BJ (cell line): ENCODE data around the gene KLHL6. TPM values are rescaled to one million over a fixed set of nuclear protein-coding genes. Genes with fewer than 3 reads are reported as not detected.

Experiments used
- CTCF ChIA-PET: fragments of 350-600 bp; formaldehyde crosslinking; extraction: SDS; loops from one replicate; lab custom pipeline; 2021; ENCODE audit warnings: antibody characterized with exemption, inconsistent platforms; lab: Yijun Ruan, JAX
- POLR2A ChIA-PET: fragments of 300-600 bp; sonication (Branson Sonifier 250); formaldehyde crosslinking; extraction: SDS; loops from one replicate; lab custom pipeline; 2021; ENCODE audit warnings: antibody characterized with exemption; lab: Charles Lee
- DNase-seq: peaks from one replicate; pipeline ENCODE4 v3.0.0-alpha.2; 2011; ENCODE audit warnings: low read depth
- H3K27me3 ChIP-seq: 2 replicates; pipeline ENCODE4 v1.6.0; 2011; ENCODE audit warnings: low read length; ENCODE audit not compliant: control insufficient read depth, insufficient read depth
- H3K36me3 ChIP-seq: 2 replicates; pipeline ENCODE4 v1.5.1; 2011; ENCODE audit warnings: low read length; ENCODE audit not compliant: control insufficient read depth, insufficient read depth
- H3K4me3 ChIP-seq: 2 replicates; pipeline ENCODE4 v1.5.1; 2011; ENCODE audit warnings: low read depth, mild to moderate bottlenecking, control low read depth, low read length
- polyA plus RNA-seq: library from polyadenylated mRNA; depleted of rRNA; stranded (reverse); fragments of >200 nt; gene quantifications from 2 replicates; pipeline ENCODE4 v1.2.3, GENCODE V29; 2011
- TF ChIP-seq, protein P1 (sequence below): IDR thresholded peaks from 2 replicates; pipeline ENCODE4 v1.5.1; 2011; ENCODE audit warnings: low read depth, mild to moderate bottlenecking, control low read depth, inconsistent platforms, low read length, moderate library complexity; ENCODE audit not compliant: insufficient read depth

Gene KLHL6
- polyA plus RNA-seq, 1 experiment = not detected

DNA sequence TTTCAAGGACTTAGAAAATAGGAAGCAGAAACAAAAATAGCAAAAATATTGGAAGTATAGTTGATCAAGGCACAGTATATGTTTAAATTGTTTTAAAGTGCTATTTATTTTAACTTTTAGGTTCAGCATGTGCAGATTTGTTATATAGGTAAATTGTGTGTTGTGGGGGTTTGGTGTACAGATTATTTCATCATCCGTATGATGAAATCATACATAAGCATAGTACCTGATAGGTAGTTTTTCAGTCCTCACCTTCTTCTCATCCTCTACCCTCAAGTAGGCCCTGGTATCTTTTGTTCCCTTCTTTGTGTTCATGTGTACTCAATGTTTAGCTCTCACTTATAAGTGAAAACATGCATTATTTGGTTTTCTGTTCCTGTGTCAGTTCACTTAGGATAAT lies 50.9 kb downstream of the KLHL6 start:
- ChIA-PET CTCF (interaction anchor here (0.8 to 2.9 kb wide), 4 partner anchors 15 to 262 kb away, joined by 3 to 16 read pairs (median 3); no protein-coding TSS in a partner anchor), POLR2A (no interaction called here)
- Histone ChIP-seq H3K27me3 (peaks cover 2% of the 10 kb centered on the region), H3K36me3 (no peaks in the 10 kb centered on the region), H3K4me3 (no peak overlapping the region)
- DNase-seq = no peak
- TF ChIP-seq, protein P1, sequence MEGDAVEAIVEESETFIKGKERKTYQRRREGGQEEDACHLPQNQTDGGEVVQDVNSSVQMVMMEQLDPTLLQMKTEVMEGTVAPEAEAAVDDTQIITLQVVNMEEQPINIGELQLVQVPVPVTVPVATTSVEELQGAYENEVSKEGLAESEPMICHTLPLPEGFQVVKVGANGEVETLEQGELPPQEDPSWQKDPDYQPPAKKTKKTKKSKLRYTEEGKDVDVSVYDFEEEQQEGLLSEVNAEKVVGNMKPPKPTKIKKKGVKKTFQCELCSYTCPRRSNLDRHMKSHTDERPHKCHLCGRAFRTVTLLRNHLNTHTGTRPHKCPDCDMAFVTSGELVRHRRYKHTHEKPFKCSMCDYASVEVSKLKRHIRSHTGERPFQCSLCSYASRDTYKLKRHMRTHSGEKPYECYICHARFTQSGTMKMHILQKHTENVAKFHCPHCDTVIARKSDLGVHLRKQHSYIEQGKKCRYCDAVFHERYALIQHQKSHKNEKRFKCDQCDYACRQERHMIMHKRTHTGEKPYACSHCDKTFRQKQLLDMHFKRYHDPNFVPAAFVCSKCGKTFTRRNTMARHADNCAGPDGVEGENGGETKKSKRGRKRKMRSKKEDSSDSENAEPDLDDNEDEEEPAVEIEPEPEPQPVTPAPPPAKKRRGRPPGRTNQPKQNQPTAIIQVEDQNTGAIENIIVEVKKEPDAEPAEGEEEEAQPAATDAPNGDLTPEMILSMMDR = no peak

GRCh38 chr3:183503746-183504145 lies 51.8 kb downstream of the KLHL6 start:
- DNase-seq = no peak
- no peak overlapping the region for H3K4me3 ChIP-seq
- TF ChIP-seq, protein P1 = no peak
- ChIA-PET CTCF (interaction anchor here (0.9 to 2.9 kb wide), 3 partner anchors 14 to 263 kb away, joined by 3 to 16 read pairs (median 9); no protein-coding TSS in a partner anchor), POLR2A (no interaction called here)
- H3K27me3 ChIP-seq = peaks cover 2% of the 10 kb centered on the region
- H3K36me3 ChIP-seq = no peaks in the 10 kb centered on the region

GRCh38 chr3:183502237-183503181 lies 53.0 kb downstream of the KLHL6 start:
- POLR2A ChIA-PET = no interaction called here
- H3K4me3 ChIP-seq = no peak overlapping the region
- no peaks in the 10 kb centered on the region for H3K36me3 ChIP-seq
- CTCF ChIA-PET = interaction anchor here (0.7 to 2.9 kb wide), 10 partner anchors 9 to 265 kb away, joined by 3 to 16 read pairs (median 4); no protein-coding TSS in a partner anchor
- peaks cover 2% of the 10 kb centered on the region for H3K27me3 ChIP-seq
- DNase-seq = no peak
- TF ChIP-seq, protein P1 = no peak

DNA sequence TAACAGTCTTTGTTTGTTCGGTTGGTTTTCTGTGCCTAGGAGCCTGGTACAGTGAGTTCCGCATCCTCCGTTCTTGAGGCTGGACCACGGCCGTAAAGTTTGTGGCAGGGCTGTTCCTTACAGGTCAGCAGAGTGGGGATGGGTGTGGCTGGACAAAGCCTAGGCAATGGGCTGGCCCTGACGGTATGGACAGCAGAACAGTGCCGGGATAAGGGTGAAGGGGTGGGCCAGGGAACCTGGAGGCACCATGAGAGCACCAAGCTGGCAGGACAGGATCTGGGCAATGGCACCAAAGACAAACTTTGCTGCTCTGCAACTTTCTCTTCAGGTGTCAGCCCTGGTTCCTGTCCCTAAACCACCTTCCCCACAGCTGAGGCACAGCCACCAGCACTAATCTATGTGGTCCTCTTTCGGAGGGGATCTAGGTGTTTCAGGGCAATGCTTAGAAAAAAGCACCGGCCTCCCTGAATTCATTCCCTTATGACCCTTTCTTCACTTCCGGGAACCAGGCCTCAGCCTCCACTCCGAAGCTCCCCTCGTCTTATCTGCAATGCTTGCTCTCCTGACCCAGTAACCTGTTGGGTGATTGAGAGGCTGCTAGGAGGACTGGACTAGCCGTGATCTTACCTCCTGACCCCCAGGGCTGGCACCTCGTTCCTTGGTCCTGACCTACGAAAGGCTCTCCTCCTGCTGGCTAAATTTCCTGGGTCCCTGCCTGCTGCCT lies 54.4 kb downstream of the KLHL6 start:
- TF ChIP-seq, protein P1 = no peak
- Histone ChIP-seq H3K27me3 (peaks cover 2% of the 10 kb centered on the region), H3K4me3 (no peak overlapping the region), H3K36me3 (no peaks in the 10 kb centered on the region)
- ChIA-PET POLR2A (no interaction called here), CTCF (no interaction called here)
- no peak for DNase-seq

DNA sequence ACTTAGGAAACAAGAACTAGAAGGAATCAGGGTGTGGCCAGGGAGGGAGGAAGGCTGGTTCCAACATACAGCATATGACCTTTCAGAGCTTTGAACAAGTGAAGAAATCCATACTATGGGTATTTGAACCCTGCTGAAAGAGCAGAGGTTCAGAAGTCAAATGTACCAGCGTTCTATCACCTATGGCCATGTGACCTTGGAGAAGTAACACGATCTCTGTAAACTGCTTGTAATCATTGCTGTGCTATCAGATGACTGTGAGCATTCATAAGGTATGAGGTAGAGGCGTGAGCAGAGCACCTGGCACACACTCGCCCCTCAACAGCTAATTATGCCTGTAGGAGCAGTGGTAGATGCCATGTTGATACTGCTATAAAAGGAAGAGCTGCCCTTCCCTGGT lies 55.2 kb downstream of the KLHL6 start:
- Histone ChIP-seq H3K36me3 (no peaks in the 10 kb centered on the region), H3K4me3 (no peak overlapping the region), H3K27me3 (peaks cover 2% of the 10 kb centered on the region)
- CTCF ChIA-PET = interaction anchor here (0.6 kb wide), 1 partner anchor 1333 kb away, joined by 3 read pairs; no protein-coding TSS in a partner anchor
- TF ChIP-seq, protein P1 = no peak
- POLR2A ChIA-PET = no interaction called here
- DNase-seq = no peak
